Measurements from ENCODE around the gene PKN2.
"Not testable (repeated sequence)": the region's sequence is repeated elsewhere in the genome, so short reads cannot be mapped to it uniquely, and the experiment has no call there.

The PKN2 gene

DNA sequence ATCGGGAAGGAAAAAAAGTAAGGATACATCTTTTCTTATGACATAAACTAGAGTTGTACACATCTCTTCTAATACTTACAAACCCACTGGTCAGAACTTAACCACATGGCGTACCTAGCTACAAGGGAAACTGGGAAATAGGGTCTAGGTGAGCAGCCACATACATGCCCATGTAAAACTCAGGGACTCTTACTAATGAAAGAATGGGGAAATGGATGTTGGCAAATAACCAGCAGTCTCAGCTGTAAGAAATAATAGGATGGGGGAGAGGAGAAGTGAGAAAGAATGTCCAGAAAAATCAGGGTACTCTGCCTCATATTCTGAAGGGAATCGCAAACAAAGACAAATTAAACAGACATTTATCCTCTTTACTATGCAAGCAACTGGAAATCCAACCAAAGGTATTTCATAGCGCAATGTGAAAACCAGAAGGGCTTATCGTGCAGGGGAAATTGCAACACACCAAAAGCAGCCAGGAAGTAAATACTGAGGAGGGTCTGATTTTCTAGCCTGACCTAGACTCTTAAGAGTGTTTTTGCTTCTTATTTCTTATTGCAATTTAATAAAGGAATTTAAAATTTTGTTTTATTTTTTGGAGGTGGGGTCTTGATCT, 189.8 kb downstream of the PKN2 start:
- no peaks in the 10 kb centered on the region for H3K9me3 ChIP-seq (ENCODE audit: control insufficient read depth in 1 of 2, low read length in 2 of 2)
- peaks cover 8 to 19% of the 10 kb centered on the region in 2 donors for H3K4me1 ChIP-seq (ENCODE audit: control insufficient read depth in 1 of 2, insufficient read depth in 2 of 2, low read length in 2 of 2)
- no peak overlapping the region for H3K27ac ChIP-seq (ENCODE audit: low read depth, low read length)
- H3K9ac ChIP-seq (ENCODE audit: low read depth in 1 of 2, low read length in 2 of 2): no peak overlapping the region
- peaks cover 0 to 8% of the 10 kb centered on the region in 2 donors for H3K36me3 ChIP-seq (ENCODE audit: control insufficient read depth in 1 of 2, insufficient read depth in 2 of 2, low read length in 2 of 2)
- no peaks in the 10 kb centered on the region for H3K27me3 ChIP-seq (ENCODE audit: control insufficient read depth in 1 of 2, insufficient read depth in 2 of 2, low read length in 2 of 2)
- no peak overlapping the region for H3K4me3 ChIP-seq (ENCODE audit: low read depth in 1 of 2, low read length in 2 of 2)

- H3K27me3 ChIP-seq (ENCODE audit: control insufficient read depth in 1 of 2, insufficient read depth in 2 of 2, low read length in 2 of 2): no peaks in the 10 kb centered on the region
- no peaks in the 10 kb centered on the region for H3K9me3 ChIP-seq (ENCODE audit: control insufficient read depth in 1 of 2, low read length in 2 of 2)
- peaks cover 2 to 13% of the 10 kb centered on the region in 2 donors for H3K36me3 ChIP-seq (ENCODE audit: control insufficient read depth in 1 of 2, insufficient read depth in 2 of 2, low read length in 2 of 2)
- no peak overlapping the region for H3K27ac ChIP-seq (ENCODE audit: low read depth, low read length)
- H3K4me1 ChIP-seq (ENCODE audit: control insufficient read depth in 1 of 2, insufficient read depth in 2 of 2, low read length in 2 of 2): peaks cover 8 to 19% of the 10 kb centered on the region in 2 donors
- no peak overlapping the region for H3K9ac ChIP-seq (ENCODE audit: low read depth in 1 of 2, low read length in 2 of 2)
- no peak overlapping the region for H3K4me3 ChIP-seq (ENCODE audit: low read depth in 1 of 2, low read length in 2 of 2)
Observed at GRCh38 chr1:88875595-88875994, 191.5 kb downstream of the PKN2 start.

DNA sequence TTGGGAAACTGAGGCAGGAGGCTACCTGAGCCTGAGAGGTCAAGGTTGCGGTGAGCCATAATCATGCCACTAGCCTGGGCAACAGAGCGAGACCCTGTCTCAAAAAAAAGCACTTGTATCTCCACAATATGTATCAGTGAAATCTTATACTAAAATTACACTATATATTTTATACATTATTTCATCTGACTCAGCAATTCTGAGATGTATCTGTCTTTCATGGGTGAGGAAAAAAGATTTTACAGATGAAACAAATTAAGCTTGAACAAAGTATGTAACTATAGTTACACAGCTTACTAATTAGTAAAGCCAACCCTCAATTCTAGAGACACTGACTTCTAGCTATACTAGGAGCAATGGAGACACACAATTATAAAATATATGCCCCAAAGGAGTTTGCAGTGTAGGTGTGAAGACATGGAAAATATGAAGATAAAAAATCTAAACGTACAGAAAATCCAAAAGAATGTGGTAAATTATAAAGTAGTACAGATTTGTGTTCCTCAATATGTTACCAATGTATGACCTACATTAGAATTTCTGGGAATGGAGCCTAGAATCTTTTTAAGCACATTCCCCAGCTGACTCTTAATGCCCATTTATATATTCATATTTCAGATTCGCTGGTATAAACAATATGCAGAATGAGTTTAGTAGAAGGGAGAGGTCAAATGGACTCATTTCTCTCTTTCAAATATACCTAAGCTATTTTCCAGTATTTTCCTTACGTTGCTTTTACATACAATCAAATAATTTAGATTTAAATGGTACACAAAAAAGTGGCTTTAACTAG, 192.7 kb downstream of the PKN2 start:
- Histone ChIP-seq H3K4me3 (ENCODE audit: low read depth in 1 of 2, low read length in 2 of 2) (no peak overlapping the region), H3K27ac (ENCODE audit: low read depth, low read length) (no peak overlapping the region), H3K9ac (ENCODE audit: low read depth in 1 of 2, low read length in 2 of 2) (no peak overlapping the region), H3K9me3 (ENCODE audit: control insufficient read depth in 1 of 2, low read length in 2 of 2) (no peaks in the 10 kb centered on the region), H3K27me3 (ENCODE audit: control insufficient read depth in 1 of 2, insufficient read depth in 2 of 2, low read length in 2 of 2) (no peaks in the 10 kb centered on the region), H3K4me1 (ENCODE audit: control insufficient read depth in 1 of 2, insufficient read depth in 2 of 2, low read length in 2 of 2) (peaks cover 8 to 19% of the 10 kb centered on the region in 2 donors), H3K36me3 (ENCODE audit: control insufficient read depth in 1 of 2, insufficient read depth in 2 of 2, low read length in 2 of 2) (peaks cover 2 to 21% of the 10 kb centered on the region in 2 donors)

GRCh38 chr1:88877382-88877825, 193.3 kb downstream of the PKN2 start:
- Histone ChIP-seq H3K9ac (ENCODE audit: low read depth in 1 of 2, low read length in 2 of 2) (no peak overlapping the region), H3K27me3 (ENCODE audit: control insufficient read depth in 1 of 2, insufficient read depth in 2 of 2, low read length in 2 of 2) (no peaks in the 10 kb centered on the region), H3K4me1 (ENCODE audit: control insufficient read depth in 1 of 2, insufficient read depth in 2 of 2, low read length in 2 of 2) (peaks cover 8 to 19% of the 10 kb centered on the region in 2 donors), H3K36me3 (ENCODE audit: control insufficient read depth in 1 of 2, insufficient read depth in 2 of 2, low read length in 2 of 2) (peaks cover 5 to 24% of the 10 kb centered on the region in 2 donors), H3K4me3 (ENCODE audit: low read depth in 1 of 2, low read length in 2 of 2) (no peak overlapping the region), H3K9me3 (ENCODE audit: control insufficient read depth in 1 of 2, low read length in 2 of 2) (no peaks in the 10 kb centered on the region), H3K27ac (ENCODE audit: low read depth, low read length) (no peak overlapping the region)

DNA sequence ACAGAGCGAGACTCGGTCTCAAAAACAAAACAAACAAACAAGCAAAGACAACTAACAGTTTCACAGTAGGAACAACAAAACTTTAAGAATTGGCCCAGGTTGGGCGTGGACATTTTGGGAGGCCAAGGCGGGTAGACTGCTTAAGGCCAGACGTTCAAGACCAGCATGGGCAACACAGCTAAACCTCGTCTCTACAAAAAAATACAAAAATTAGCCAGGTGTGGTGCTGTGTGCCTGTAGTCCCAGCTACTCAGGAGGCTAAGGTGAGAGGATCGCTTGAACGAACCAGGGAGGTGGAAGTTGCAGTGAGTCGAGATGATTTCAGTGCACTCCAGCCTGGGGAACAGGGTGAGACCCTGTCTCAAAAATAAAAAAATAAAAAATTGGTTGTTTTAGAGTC, 193.8 kb downstream of the PKN2 start:
- no peak overlapping the region for H3K4me3 ChIP-seq (ENCODE audit: low read depth in 1 of 2, low read length in 2 of 2)
- no peak overlapping the region for H3K9ac ChIP-seq (ENCODE audit: low read depth in 1 of 2, low read length in 2 of 2)
- peaks cover 8 to 19% of the 10 kb centered on the region in 2 donors for H3K4me1 ChIP-seq (ENCODE audit: control insufficient read depth in 1 of 2, insufficient read depth in 2 of 2, low read length in 2 of 2)
- H3K36me3 ChIP-seq (ENCODE audit: control insufficient read depth in 1 of 2, insufficient read depth in 2 of 2, low read length in 2 of 2): peaks cover 7 to 29% of the 10 kb centered on the region in 2 donors
- H3K9me3 ChIP-seq (ENCODE audit: control insufficient read depth in 1 of 2, low read length in 2 of 2): no peaks in the 10 kb centered on the region
- no peaks in the 10 kb centered on the region for H3K27me3 ChIP-seq (ENCODE audit: control insufficient read depth in 1 of 2, insufficient read depth in 2 of 2, low read length in 2 of 2)
- H3K27ac ChIP-seq (ENCODE audit: low read depth, low read length): no peak overlapping the region

DNA sequence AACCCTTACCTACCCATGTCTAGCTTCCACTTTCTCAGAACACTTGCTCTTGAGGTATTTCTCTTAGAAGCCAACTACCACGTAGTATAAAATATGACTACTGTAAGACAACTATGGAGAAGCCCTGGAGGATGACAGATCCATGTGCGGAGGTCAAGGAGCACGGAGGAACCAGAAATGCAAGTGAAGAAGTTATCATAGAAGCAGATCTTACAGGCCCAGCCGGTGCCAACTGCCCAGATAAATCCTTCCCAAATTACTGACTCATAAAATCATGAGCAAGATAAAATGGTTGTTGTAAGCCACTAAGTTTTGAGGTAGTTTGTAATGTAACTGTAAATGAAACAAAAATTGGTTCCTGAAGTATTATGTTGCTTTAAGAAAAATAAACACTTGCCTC, 194.7 kb downstream of the PKN2 start:
- H3K4me1 ChIP-seq (ENCODE audit: control insufficient read depth in 1 of 2, insufficient read depth in 2 of 2, low read length in 2 of 2): peaks cover 8 to 24% of the 10 kb centered on the region in 2 donors

GRCh38 chr1:88880717-88881116, 196.6 kb downstream of the PKN2 start:
- H3K9me3 ChIP-seq (ENCODE audit: control insufficient read depth in 1 of 2, low read length in 2 of 2); H3K27me3 ChIP-seq (ENCODE audit: control insufficient read depth in 1 of 2, insufficient read depth in 2 of 2, low read length in 2 of 2); H3K27ac ChIP-seq (ENCODE audit: low read depth, low read length); H3K9ac ChIP-seq (ENCODE audit: low read depth in 1 of 2, low read length in 2 of 2); H3K4me3 ChIP-seq (ENCODE audit: low read depth in 1 of 2, low read length in 2 of 2): not testable (repeated sequence)
- Histone ChIP-seq H3K4me1 (ENCODE audit: control insufficient read depth in 1 of 2, insufficient read depth in 2 of 2, low read length in 2 of 2) (peaks cover 8 to 21% of the 10 kb centered on the region in 2 donors), H3K36me3 (ENCODE audit: control insufficient read depth in 1 of 2, insufficient read depth in 2 of 2, low read length in 2 of 2) (peaks cover 7 to 50% of the 10 kb centered on the region in 2 donors)

More for the DNA sequence above, 194.7 kb downstream of the PKN2 start:
- H3K27me3 ChIP-seq (ENCODE audit: control insufficient read depth in 1 of 2, insufficient read depth in 2 of 2, low read length in 2 of 2): no peaks in the 10 kb centered on the region
- H3K9me3 ChIP-seq (ENCODE audit: control insufficient read depth in 1 of 2, low read length in 2 of 2): no peaks in the 10 kb centered on the region
- H3K27ac ChIP-seq (ENCODE audit: low read depth, low read length): no peak overlapping the region
- no peak overlapping the region for H3K9ac ChIP-seq (ENCODE audit: low read depth in 1 of 2, low read length in 2 of 2)
- H3K36me3 ChIP-seq (ENCODE audit: control insufficient read depth in 1 of 2, insufficient read depth in 2 of 2, low read length in 2 of 2): peaks cover 7 to 32% of the 10 kb centered on the region in 2 donors
- no peak overlapping the region for H3K4me3 ChIP-seq (ENCODE audit: low read depth in 1 of 2, low read length in 2 of 2)

- no peak overlapping the region for H3K4me3 ChIP-seq (ENCODE audit: low read depth in 1 of 2, low read length in 2 of 2)
- no peak overlapping the region for H3K9ac ChIP-seq (ENCODE audit: low read depth in 1 of 2, low read length in 2 of 2)
- no peak overlapping the region for H3K27ac ChIP-seq (ENCODE audit: low read depth, low read length)
- H3K36me3 ChIP-seq (ENCODE audit: control insufficient read depth in 1 of 2, insufficient read depth in 2 of 2, low read length in 2 of 2): peaks cover 7 to 63% of the 10 kb centered on the region in 2 donors
- H3K9me3 ChIP-seq (ENCODE audit: control insufficient read depth in 1 of 2, low read length in 2 of 2): no peaks in the 10 kb centered on the region
- peaks cover 0 to 11% of the 10 kb centered on the region in 2 donors for H3K4me1 ChIP-seq (ENCODE audit: control insufficient read depth in 1 of 2, insufficient read depth in 2 of 2, low read length in 2 of 2)
- H3K27me3 ChIP-seq (ENCODE audit: control insufficient read depth in 1 of 2, insufficient read depth in 2 of 2, low read length in 2 of 2): no peaks in the 10 kb centered on the region
Observed at GRCh38 chr1:88883156-88883555, 199.1 kb downstream of the PKN2 start.

Measured in duodenal mucosa (tissue), 2 donors.